Amygdala (tissue), 56 donors: ENCODE results near the gene TTC28.
A peak's percentile ranks its signal among the peaks of the same experiment; 100 is the strongest.
"Not testable (repeated sequence)": the region's sequence is repeated elsewhere in the genome, so short reads cannot be mapped to it uniquely, and the experiment has no call there.

Experiments
- DNase-seq, 56 donors: peaks; one replicate each; lab custom pipeline; 2025; lab: John Stamatoyannopoulos, UW

The TTC28 gene

GRCh38 chr22:28209457-28209856 lies 470.2 kb downstream of the TTC28 start:
- not testable (repeated sequence) for DNase-seq

- DNase-seq: no peak
Measured at GRCh38 chr22:28208787-28209186, 470.9 kb downstream of the TTC28 start.

- no peak for DNase-seq
Measured at GRCh38 chr22:28208036-28208435, 471.6 kb downstream of the TTC28 start.

- DNase-seq: no peak
Measured at GRCh38 chr22:28207281-28208030, 472.2 kb downstream of the TTC28 start.

- no peak for DNase-seq
Measured at GRCh38 chr22:28205926-28206325, 473.7 kb downstream of the TTC28 start.

- DNase-seq: no peak
Measured at GRCh38 chr22:28204382-28204781, 475.3 kb downstream of the TTC28 start.

- no peak for DNase-seq
Measured at GRCh38 chr22:28203286-28203685, 476.4 kb downstream of the TTC28 start.

GRCh38 chr22:28198692-28199091 lies 480.9 kb downstream of the TTC28 start:
- no peak for DNase-seq

- DNase-seq: not testable (repeated sequence)
Measured at GRCh38 chr22:28191571-28191970, 488.1 kb downstream of the TTC28 start.

- no peak for DNase-seq
Measured at GRCh38 chr22:28188178-28188879, 491.3 kb downstream of the TTC28 start.

- DNase-seq: no peak
Measured at GRCh38 chr22:28187612-28188011, 492.0 kb downstream of the TTC28 start.

- no peak for DNase-seq
Measured at GRCh38 chr22:28186641-28187040, 493.0 kb downstream of the TTC28 start.

GRCh38 chr22:28185130-28185529 lies 494.5 kb downstream of the TTC28 start:
- no peak for DNase-seq

GRCh38 chr22:28183078-28183860 lies 496.4 kb downstream of the TTC28 start:
- DNase-seq: peak in 1 of 56 donors; percentile 13

GRCh38 chr22:28180804-28181731 lies 498.6 kb downstream of the TTC28 start:
- no peak for DNase-seq

GRCh38 chr22:28179392-28179791 lies 500.2 kb downstream of the TTC28 start:
- no peak for DNase-seq

- no peak for DNase-seq
Measured at GRCh38 chr22:28175730-28176492, 503.7 kb downstream of the TTC28 start.

- no peak for DNase-seq
Measured at GRCh38 chr22:28174509-28174908, 505.1 kb downstream of the TTC28 start.

GRCh38 chr22:28172892-28173670 lies 506.6 kb downstream of the TTC28 start:
- no peak for DNase-seq
